Astrocyte (in vitro differentiated cells and primary cell): Measurements from ENCODE around the gene PAX5. TPM values are rescaled to one million over a fixed set of nuclear protein-coding genes. Genes with fewer than 3 reads are reported as not detected.

Experiments used
- DNase-seq: peaks from one replicate; pipeline ENCODE4 v3.0.0-alpha.2; 2010; ENCODE audit warnings: low read depth
- FAIRE-seq: peaks from 2 replicates; lab custom pipeline; 2011; peaks lifted over from hg19 to GRCh38; lab: Jason Lieb, UNC
- H2AFZ ChIP-seq: 2 replicates; pipeline ENCODE4 v1.6.0; 2012; ENCODE audit warnings: low read depth, low read length, inconsistent platforms
- H3K27ac ChIP-seq: 2 replicates; pipeline ENCODE4 v1.5.1; 2011; ENCODE audit warnings: low read depth, low read length, inconsistent platforms
- H3K27me3 ChIP-seq: 2 replicates; pipeline ENCODE4 v1.6.0; 2011; ENCODE audit warnings: low read length, inconsistent platforms; ENCODE audit not compliant: insufficient read depth
- H3K36me3 ChIP-seq: 2 replicates; pipeline ENCODE4 v1.5.1; 2011; ENCODE audit warnings: low read length, inconsistent platforms; ENCODE audit not compliant: insufficient read depth
- H3K4me1 ChIP-seq: 2 replicates; pipeline ENCODE4 v1.5.1; 2011; ENCODE audit warnings: low read length, inconsistent platforms; ENCODE audit not compliant: insufficient read depth
- H3K4me2 ChIP-seq: 2 replicates; pipeline ENCODE4 v1.6.0; 2012; ENCODE audit warnings: low read length, inconsistent platforms
- H3K4me3 ChIP-seq: 2 replicates; pipeline ENCODE4 v1.5.1; 2011; ENCODE audit warnings: low read depth, mild to moderate bottlenecking, low read length, inconsistent platforms; ENCODE audit not compliant: insufficient read depth
- H3K79me2 ChIP-seq: 2 replicates; pipeline ENCODE4 v1.6.0; 2012; ENCODE audit warnings: mild to moderate bottlenecking, low read length, inconsistent platforms; ENCODE audit not compliant: insufficient read depth
- H3K9ac ChIP-seq: 2 replicates; pipeline ENCODE4 v1.6.0; 2012; ENCODE audit warnings: mild to moderate bottlenecking, low read length, inconsistent platforms
- H3K9me3 ChIP-seq: 2 replicates; pipeline ENCODE4 v1.5.1; 2012; ENCODE audit warnings: low read depth, mild to moderate bottlenecking, low read length, inconsistent platforms; ENCODE audit not compliant: insufficient read depth
- H4K20me1 ChIP-seq: 2 replicates; pipeline ENCODE4 v1.6.0; 2012; ENCODE audit warnings: low read length, inconsistent platforms; ENCODE audit not compliant: insufficient read depth
- H3K27ac Mint-ChIP-seq: one replicate; pipeline ENCODE4 v1.8.0; 2021; ENCODE audit warnings: mild to moderate bottlenecking, mixed read lengths; ENCODE audit not compliant: unreplicated experiment
- H3K27me3 Mint-ChIP-seq: one replicate; pipeline ENCODE4 v1.8.0; 2021; ENCODE audit warnings: low read depth, mixed read lengths; ENCODE audit not compliant: unreplicated experiment
- H3K36me3 Mint-ChIP-seq: one replicate; pipeline ENCODE4 v1.8.0; 2021; ENCODE audit warnings: low read depth, mixed read lengths; ENCODE audit not compliant: unreplicated experiment
- H3K4me1 Mint-ChIP-seq: one replicate; pipeline ENCODE4 v1.8.0; 2021; ENCODE audit warnings: low read depth, mixed read lengths; ENCODE audit not compliant: unreplicated experiment
- H3K4me3 Mint-ChIP-seq: one replicate; pipeline ENCODE4 v1.8.0; 2021; ENCODE audit warnings: mild to moderate bottlenecking, moderate library complexity, mixed read lengths; ENCODE audit not compliant: unreplicated experiment
- H3K9me3 Mint-ChIP-seq: one replicate; pipeline ENCODE4 v1.8.0; 2021; ENCODE audit warnings: mild to moderate bottlenecking, mixed read lengths; ENCODE audit not compliant: unreplicated experiment
- CTCF ChIP-seq: IDR thresholded peaks from 2 replicates; pipeline ENCODE4 v1.5.1; 2011; ENCODE audit warnings: low read depth, mild to moderate bottlenecking, inconsistent platforms, low read length, moderate library complexity; ENCODE audit not compliant: insufficient read depth
- EZH2 ChIP-seq: IDR thresholded peaks from 2 replicates; pipeline ENCODE4 v1.6.1; 2012; ENCODE audit warnings: mild to moderate bottlenecking, low read length, inconsistent platforms; ENCODE audit not compliant: insufficient read depth
- total RNA-seq: library from RNA; stranded (reverse); gene quantifications from 2 replicates; pipeline ENCODE4 v1.2.1, GENCODE V29; 2021

PAX5 gene
- total RNA-seq, 1 donor from 2014 or later = not detected

GRCh38 chr9:36935768-36936497 is 98.1 kb downstream of the PAX5 start:
- Histone ChIP-seq H3K4me1 (no peaks in the 10 kb centered on the region), H3K27ac (no peak overlapping the region), H2AFZ (no peak overlapping the region), H3K9ac (no peak overlapping the region), H3K4me2 (no peak overlapping the region), H3K9me3 (no peaks in the 10 kb centered on the region), H3K27me3 (peaks cover 37% of the 10 kb centered on the region), H3K4me3 (no peak overlapping the region), H4K20me1 (no peaks in the 10 kb centered on the region), H3K36me3 (no peaks in the 10 kb centered on the region), H3K79me2 (no peaks in the 10 kb centered on the region)
- peaks cover 46% of the 10 kb centered on the region for H3K27me3 Mint-ChIP-seq
- H3K36me3 Mint-ChIP-seq = no peaks in the 10 kb centered on the region
- no peak for TF ChIP-seq EZH2
- no peak for TF ChIP-seq CTCF
- H3K27ac Mint-ChIP-seq = no peak overlapping the region
- H3K4me1 Mint-ChIP-seq = peaks cover 9% of the 10 kb centered on the region
- DNase-seq (no peak), FAIRE-seq (no peak)
- H3K4me3 Mint-ChIP-seq = no peak overlapping the region
- H3K9me3 Mint-ChIP-seq = no peaks in the 10 kb centered on the region

GRCh38 chr9:36935332-36935731 is 98.7 kb downstream of the PAX5 start:
- Histone ChIP-seq H3K9me3 (no peaks in the 10 kb centered on the region), H3K27me3 (peaks cover 34% of the 10 kb centered on the region), H4K20me1 (no peaks in the 10 kb centered on the region), H2AFZ (no peak overlapping the region), H3K9ac (no peak overlapping the region), H3K27ac (no peak overlapping the region), H3K4me2 (no peak overlapping the region), H3K4me3 (no peak overlapping the region), H3K79me2 (no peaks in the 10 kb centered on the region), H3K4me1 (no peaks in the 10 kb centered on the region), H3K36me3 (no peaks in the 10 kb centered on the region)
- TF ChIP-seq CTCF (no peak), EZH2 (no peak)
- Mint-ChIP-seq H3K27me3 (peaks cover 44% of the 10 kb centered on the region), H3K9me3 (no peaks in the 10 kb centered on the region), H3K27ac (no peak overlapping the region), H3K36me3 (no peaks in the 10 kb centered on the region), H3K4me3 (no peak overlapping the region), H3K4me1 (peaks cover 9% of the 10 kb centered on the region)
- no peak for DNase-seq
- no peak for FAIRE-seq

GRCh38 chr9:36934478-36935065 is 99.5 kb downstream of the PAX5 start:
- no peaks in the 10 kb centered on the region for H3K9me3 Mint-ChIP-seq
- no peak for DNase-seq
- Histone ChIP-seq H3K4me1 (no peaks in the 10 kb centered on the region), H3K27me3 (peaks cover 37% of the 10 kb centered on the region), H3K9ac (no peak overlapping the region), H3K9me3 (no peaks in the 10 kb centered on the region), H3K27ac (no peak overlapping the region), H3K4me3 (no peak overlapping the region), H3K4me2 (no peak overlapping the region), H3K36me3 (no peaks in the 10 kb centered on the region), H3K79me2 (no peaks in the 10 kb centered on the region), H4K20me1 (no peaks in the 10 kb centered on the region), H2AFZ (no peak overlapping the region)
- H3K4me3 Mint-ChIP-seq = no peak overlapping the region
- H3K4me1 Mint-ChIP-seq = peaks cover 9% of the 10 kb centered on the region
- no peak overlapping the region for H3K27ac Mint-ChIP-seq
- no peak for FAIRE-seq
- peaks cover 39% of the 10 kb centered on the region for H3K27me3 Mint-ChIP-seq
- no peaks in the 10 kb centered on the region for H3K36me3 Mint-ChIP-seq
- TF ChIP-seq EZH2 (no peak), CTCF (no peak)
